ENCODE measurements around the gene ARHGAP18.

The ARHGAP18 gene

GRCh38 chr6:129691709-129692108 is 18.3 kb downstream of the ARHGAP18 start:
- no peak for DNase-seq (ENCODE audit: low read depth in 2 of 2)

- no peak for DNase-seq (ENCODE audit: low read depth in 2 of 2)
Measured at GRCh38 chr6:129691043-129691640, 18.8 kb downstream of the ARHGAP18 start.

DNA sequence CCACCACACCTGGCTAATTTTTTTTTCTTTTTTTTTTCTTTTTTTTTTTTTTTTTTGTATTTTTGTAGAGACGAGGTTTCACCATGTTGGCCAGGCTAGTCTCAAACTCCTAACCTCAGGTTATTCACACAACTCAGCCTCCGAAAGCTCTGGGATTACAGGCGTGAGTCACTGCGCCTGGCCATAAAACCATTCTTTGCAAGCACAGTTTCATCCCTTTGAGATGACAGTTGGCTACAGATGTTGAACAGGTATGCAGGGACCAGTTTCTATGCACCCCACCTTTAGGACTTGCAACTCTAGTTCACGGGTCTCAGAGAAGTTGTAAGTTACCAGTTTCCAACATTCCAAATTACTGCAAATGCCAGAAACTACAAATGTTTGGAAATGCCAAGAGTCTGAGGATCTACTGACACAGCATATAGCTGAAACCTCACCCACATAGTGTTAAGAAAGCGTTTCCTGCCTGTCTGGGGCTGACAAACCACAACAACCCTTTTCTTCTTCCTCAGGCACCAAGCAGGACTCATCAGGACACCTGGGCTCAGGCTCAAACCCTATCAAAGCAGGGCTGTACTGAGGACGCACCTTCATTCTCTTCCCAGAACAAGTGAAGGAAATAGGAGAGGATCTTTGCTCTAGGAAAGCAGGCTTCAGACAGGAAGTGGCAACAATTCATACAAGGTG is 22.9 kb downstream of the ARHGAP18 start:
- DNase-seq (ENCODE audit: low read depth in 2 of 2) = peak in 1 of 2 donors; percentile 33

DNA sequence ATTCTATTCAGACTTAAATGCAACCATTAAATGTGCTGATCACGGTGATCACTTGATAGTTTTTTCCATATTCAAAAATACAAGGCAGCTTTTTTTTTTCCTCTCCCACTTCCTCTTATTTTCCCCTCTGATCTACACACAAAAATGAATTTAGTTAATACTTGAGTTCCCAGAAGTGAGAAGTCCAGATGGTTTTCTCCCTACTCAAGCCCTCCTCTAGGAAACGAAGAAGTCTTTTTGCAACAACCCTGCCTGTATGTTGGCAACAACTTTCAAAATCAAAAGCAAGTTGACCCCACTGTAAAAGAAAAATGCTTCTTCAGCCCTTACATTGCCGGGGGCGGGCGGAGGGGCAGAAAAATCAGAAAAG is 24.3 kb downstream of the ARHGAP18 start:
- no peak for DNase-seq (ENCODE audit: low read depth in 2 of 2)

DNA sequence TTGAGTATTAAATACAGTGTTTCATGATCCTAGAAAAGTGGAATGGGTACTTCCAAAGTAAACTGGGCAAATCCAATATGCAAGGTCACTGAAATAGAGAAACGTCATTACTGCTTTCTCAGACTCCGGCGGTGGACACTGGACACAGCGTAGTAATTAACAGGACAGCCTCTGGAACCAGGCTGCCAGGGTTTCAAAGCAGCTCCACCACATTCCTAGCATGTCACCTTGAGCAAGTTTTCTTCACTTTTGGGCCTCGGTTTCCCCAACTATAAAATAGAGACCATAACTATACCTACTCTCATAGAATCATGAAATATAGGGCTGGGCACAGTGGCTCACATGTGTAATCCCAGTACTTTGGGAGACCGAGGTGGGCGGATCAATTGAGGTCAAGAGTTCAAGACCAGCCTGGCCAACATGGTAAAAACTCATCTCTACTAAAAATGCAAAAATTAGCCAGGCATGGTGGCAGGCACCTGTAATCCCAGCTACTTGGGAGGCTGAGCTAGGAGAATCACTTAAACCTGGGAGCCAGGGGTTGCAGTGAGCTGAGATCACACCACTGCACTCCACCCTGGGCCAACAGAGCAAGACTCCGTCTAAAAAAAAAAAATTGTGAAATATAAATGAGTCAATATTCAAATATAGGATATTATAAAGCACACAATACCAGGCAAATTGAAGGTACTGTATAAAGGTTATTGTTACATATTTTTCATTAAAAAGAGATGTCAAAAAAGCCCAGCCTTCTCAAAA is 24.9 kb downstream of the ARHGAP18 start:
- no peak for DNase-seq (ENCODE audit: low read depth in 2 of 2)

DNA sequence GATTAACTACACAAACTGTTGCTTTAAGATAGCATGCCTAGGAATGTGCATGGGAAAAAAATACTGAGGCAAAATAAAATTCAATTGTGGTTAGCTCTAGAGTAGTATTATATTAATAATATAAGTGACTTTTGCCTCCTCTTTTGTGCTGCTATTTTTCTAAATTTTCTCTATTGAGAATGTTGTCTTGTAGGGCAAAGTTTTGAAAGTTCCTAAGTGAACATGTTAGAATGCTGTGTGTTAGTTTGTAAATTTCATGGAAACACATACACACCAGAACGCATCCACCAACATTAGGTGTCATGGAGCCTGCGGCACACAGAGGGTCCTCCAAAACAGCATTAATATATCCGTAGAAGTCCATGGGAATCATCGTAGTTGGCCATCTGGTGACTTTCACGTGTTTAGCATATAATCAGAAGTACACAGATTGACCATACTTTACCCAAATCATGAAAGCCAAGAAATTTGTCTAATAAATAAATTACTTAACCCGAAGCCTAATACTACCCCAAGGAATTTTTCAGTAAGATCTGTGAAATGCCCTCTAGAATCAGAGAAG is 25.6 kb downstream of the ARHGAP18 start:
- no peak for DNase-seq (ENCODE audit: low read depth in 2 of 2)

- peak; percentile 18 to 54 for DNase-seq (ENCODE audit: low read depth in 2 of 2)
Measured at GRCh38 chr6:129683601-129684322, 26.2 kb downstream of the ARHGAP18 start.

GRCh38 chr6:129681913-129682205 is 28.1 kb downstream of the ARHGAP18 start:
- no peak for DNase-seq (ENCODE audit: low read depth in 2 of 2)

GRCh38 chr6:129680633-129681032 is 29.3 kb downstream of the ARHGAP18 start:
- DNase-seq (ENCODE audit: low read depth in 2 of 2) = no peak

DNA sequence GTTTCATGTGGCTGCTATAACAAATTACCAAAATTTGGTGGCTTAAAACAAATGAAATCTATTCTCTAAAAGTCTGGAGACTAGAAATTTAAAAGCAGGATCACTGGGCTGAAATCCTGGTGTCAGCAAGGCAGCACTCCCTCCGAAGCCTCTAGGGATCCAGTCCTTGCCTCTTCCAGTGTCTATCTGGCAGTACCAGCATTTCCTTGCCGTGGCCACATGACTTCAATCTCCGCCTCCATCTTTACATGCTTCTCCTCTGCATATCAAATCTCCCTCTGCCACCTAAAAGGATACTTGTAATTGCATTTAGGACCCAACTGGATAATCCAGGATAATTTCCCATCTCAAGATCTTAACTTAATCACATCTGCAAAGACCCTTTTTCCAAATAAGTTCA is 30.2 kb downstream of the ARHGAP18 start:
- DNase-seq (ENCODE audit: low read depth in 2 of 2) = no peak

DNA sequence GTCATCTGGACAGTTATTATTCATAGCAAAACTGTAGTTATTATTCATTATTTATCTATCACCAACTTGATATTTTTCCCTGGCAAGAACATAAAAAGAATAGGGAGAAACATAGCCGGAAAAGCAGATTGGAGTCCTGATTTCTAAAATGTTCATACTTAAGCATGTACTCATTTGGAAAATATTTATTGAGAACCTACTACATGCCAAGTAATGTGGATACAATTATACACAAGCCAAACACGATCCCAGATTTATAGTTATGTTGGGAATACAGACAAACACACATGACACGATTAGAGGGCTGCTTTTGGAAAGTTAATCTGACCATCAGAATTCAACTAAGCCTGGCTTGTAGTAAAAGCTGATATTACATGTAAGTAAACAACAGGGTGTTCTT is 30.7 kb downstream of the ARHGAP18 start:
- DNase-seq (ENCODE audit: low read depth in 2 of 2) = no peak

GRCh38 chr6:129678463-129678862 is 31.5 kb downstream of the ARHGAP18 start:
- no peak for DNase-seq (ENCODE audit: low read depth in 2 of 2)

DNA sequence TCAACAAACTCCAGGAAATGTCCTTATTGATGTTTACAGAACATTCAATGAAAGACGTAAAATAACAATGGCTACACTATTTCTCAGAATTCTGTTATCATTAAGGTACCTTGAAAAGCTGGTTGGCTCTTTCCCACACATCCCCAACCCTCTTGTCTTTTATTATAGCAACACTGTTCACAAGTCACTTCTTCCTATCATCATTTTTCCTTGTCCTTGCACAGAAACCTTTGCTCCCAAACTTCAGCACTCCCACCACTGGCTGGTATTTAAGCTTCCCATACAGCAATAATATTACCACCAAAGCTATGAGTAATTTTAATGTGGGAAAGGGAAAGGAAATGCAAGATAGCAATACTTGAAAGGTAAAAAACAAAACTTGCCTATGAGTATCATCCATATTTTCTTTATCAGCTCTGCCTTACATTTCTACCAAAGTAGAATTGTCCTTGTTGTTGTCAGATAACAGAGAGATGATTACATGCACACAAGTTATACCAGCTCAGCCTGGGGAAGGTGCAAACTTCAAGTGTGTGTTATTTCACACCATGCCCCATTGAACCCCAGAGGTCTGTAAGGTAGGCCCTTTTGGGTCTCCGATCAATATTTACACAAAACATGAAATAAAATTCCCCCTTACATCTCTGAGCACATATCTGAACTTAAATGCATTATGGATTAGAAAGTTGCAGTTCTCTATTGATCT is 32.2 kb downstream of the ARHGAP18 start:
- no peak for DNase-seq (ENCODE audit: low read depth in 2 of 2)

- no peak for DNase-seq (ENCODE audit: low read depth in 2 of 2)
Measured at GRCh38 chr6:129675669-129676472, 34.1 kb downstream of the ARHGAP18 start.

DNA sequence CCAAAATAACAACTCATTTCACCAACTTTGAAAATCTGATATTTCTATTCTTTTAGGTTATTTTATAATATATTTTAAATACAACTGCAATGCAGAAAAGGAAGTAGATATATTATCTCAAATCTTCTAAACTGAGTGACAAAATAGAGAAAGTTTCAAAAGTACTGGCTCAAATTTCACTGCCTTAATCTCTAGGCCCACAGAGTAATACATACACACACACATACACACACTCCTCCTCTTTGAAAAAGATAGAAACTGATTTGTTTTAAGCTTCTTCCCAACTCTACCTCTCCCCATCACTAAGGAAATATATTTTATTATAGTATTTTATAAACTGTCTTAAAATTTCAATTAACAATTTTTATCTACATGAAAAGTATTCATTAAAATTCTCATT is 36.2 kb downstream of the ARHGAP18 start:
- DNase-seq (ENCODE audit: low read depth in 2 of 2) = no peak

GRCh38 chr6:129672881-129673631 is 36.9 kb downstream of the ARHGAP18 start:
- no peak for DNase-seq (ENCODE audit: low read depth in 2 of 2)

DNA sequence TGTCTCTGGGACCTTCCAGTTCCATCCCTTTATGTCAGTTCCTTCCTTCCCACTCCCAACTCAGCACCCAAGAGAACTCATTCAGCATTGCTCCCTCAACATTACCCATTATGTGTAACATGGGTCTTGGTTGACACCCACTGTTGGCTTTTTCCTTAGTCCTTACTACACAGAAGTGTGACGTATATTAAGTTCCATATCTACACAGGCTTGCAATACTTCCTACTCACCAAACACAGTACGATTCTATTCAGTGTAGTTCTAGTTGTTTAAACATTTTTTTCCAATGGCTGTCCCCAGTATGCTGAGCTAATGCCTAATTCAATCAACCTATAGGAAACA is 37.7 kb downstream of the ARHGAP18 start:
- no peak for DNase-seq (ENCODE audit: low read depth in 2 of 2)

GRCh38 chr6:129671442-129672340 is 38.3 kb downstream of the ARHGAP18 start:
- DNase-seq (ENCODE audit: low read depth in 2 of 2) = peak; percentile 48 to 53

- DNase-seq (ENCODE audit: low read depth in 2 of 2) = no peak
Measured at GRCh38 chr6:129670634-129671033, 39.3 kb downstream of the ARHGAP18 start.

All from stimulated activated CD4-positive, alpha-beta T cell treated with anti-CD3 and anti-CD28 coated beads, Interleukin-4, amount 100 ng/mL, for 48 hours (primary cell).